GM23338 (cell line): ENCODE measurements around the gene ZSCAN25. TPM values are rescaled to one million over a fixed set of nuclear protein-coding genes. Genes with fewer than 3 reads are reported as not detected.

Experiments
- ATAC-seq: fragments of 200-7000 bp; cut with Tn5 transposase; 3 replicates; pipeline ENCODE4 v1.9.1; 2020
- DNase-seq: peaks from one replicate; pipeline ENCODE4 v3.0.0-alpha.2; 2015; ENCODE audit warnings: low spot score
- H2AFZ ChIP-seq: fragments of 200-600 bp; sonication (generic); 2 replicates; pipeline ENCODE4 v1.8.0; 2016; ENCODE audit warnings: antibody characterized with exemption, mild to moderate bottlenecking, moderate library complexity
- H3F3A ChIP-seq: fragments of 200-600 bp; sonication (generic); replicated peaks from 2 replicates; pipeline ENCODE4 v1.8.0; 2017; ENCODE audit warnings: antibody characterized with exemption, mixed run types, low read depth
- H3K27ac ChIP-seq: fragments of 200-600 bp; sonication (generic); 2 replicates; pipeline ENCODE4 v1.6.1; 2016; ENCODE audit warnings: low read depth
- H3K27me3 ChIP-seq: fragments of 200-600 bp; sonication (generic); 2 replicates; pipeline ENCODE4 v1.8.0; 2016; ENCODE audit warnings: mild to moderate bottlenecking, mixed run types, moderate library complexity; ENCODE audit not compliant: insufficient read depth
- H3K36me3 ChIP-seq: fragments of 200-600 bp; sonication (generic); 2 replicates; pipeline ENCODE4 v1.8.0; 2016; ENCODE audit warnings: mild to moderate bottlenecking; ENCODE audit not compliant: insufficient read depth
- H3K4me1 ChIP-seq: fragments of 200-600 bp; sonication (generic); 2 replicates; pipeline ENCODE4 v1.8.0; 2016; ENCODE audit warnings: mild to moderate bottlenecking, moderate library complexity; ENCODE audit not compliant: insufficient read depth
- H3K4me2 ChIP-seq: fragments of 200-600 bp; sonication (generic); 2 replicates; pipeline ENCODE4 v1.7.1; 2017; ENCODE audit warnings: mixed run types
- H3K4me3 ChIP-seq: fragments of 200-600 bp; sonication (generic); 2 replicates; pipeline ENCODE4 v1.6.1; 2016; ENCODE audit warnings: mixed run types
- H3K79me2 ChIP-seq: fragments of 200-600 bp; sonication (generic); replicated peaks from 2 replicates; pipeline ENCODE4 v1.8.0; 2017; ENCODE audit warnings: mild to moderate bottlenecking; ENCODE audit not compliant: insufficient read depth
- H3K9me2 ChIP-seq: fragments of 200-600 bp; sonication (generic); 2 replicates; pipeline ENCODE4 v1.8.0; 2017; ENCODE audit not compliant: insufficient read depth
- H4K20me1 ChIP-seq: fragments of 200-600 bp; sonication (generic); replicated peaks from 2 replicates; pipeline ENCODE4 v1.8.0; 2017; ENCODE audit warnings: mild to moderate bottlenecking; ENCODE audit not compliant: insufficient read depth
- H3K27ac Mint-ChIP-seq: 2 replicates; pipeline ENCODE4 v1.8.0; 2020; ENCODE audit warnings: inconsistent platforms, mild to moderate bottlenecking, moderate library complexity, mixed read lengths
- H3K27me3 Mint-ChIP-seq: 3 replicates; pipeline ENCODE4 v1.8.0; 2022; ENCODE audit warnings: low read depth, mild to moderate bottlenecking, moderate library complexity, mixed read lengths, inconsistent platforms; ENCODE audit not compliant: insufficient read depth, poor library complexity
- H3K36me3 Mint-ChIP-seq: 3 replicates; pipeline ENCODE4 v1.8.0; 2021; ENCODE audit warnings: low read depth, mild to moderate bottlenecking, inconsistent platforms, moderate library complexity, mixed read lengths
- H3K4me1 Mint-ChIP-seq: 3 replicates; pipeline ENCODE4 v1.8.0; 2020; ENCODE audit warnings: mild to moderate bottlenecking, inconsistent platforms, mixed read lengths
- H3K4me3 Mint-ChIP-seq: 3 replicates; pipeline ENCODE4 v1.8.0; 2021; ENCODE audit warnings: moderate library complexity, mild to moderate bottlenecking, inconsistent platforms, mixed read lengths
- H3K9me3 Mint-ChIP-seq: 3 replicates; pipeline ENCODE4 v1.8.0; 2020; ENCODE audit warnings: moderate library complexity, mild to moderate bottlenecking, inconsistent platforms, mixed read lengths
- CREB1 ChIP-seq: fragments of 250-450 bp; sonication (Bioruptor Pico); IDR thresholded peaks from 2 replicates; pipeline ENCODE4 v1.5.0; 2020; ENCODE audit warnings: low read depth, mild to moderate bottlenecking, moderate library complexity
- CTCF ChIP-seq, 2 experiments: fragments of 200-600 bp in 1 of 2; sonication (generic) in 1 of 2; conservative IDR thresholded peaks; 2 replicates each; pipeline versions ENCODE4 v1.5.1 to v1.6.1; 2016 to 2017; ENCODE audit warnings: antibody characterized with exemption in 2 of 2, low read depth in 2 of 2, mild to moderate bottlenecking in 2 of 2, moderate library complexity in 1 of 2
- ETS1 ChIP-seq: IDR thresholded peaks from 2 replicates; pipeline ENCODE4 v1.6.1; 2016; ENCODE audit warnings: antibody characterized with exemption
- EZH2 ChIP-seq: fragments of 200-600 bp; sonication (generic); IDR thresholded peaks from one replicate; pipeline ENCODE4 v1.8.0; 2017; ENCODE audit warnings: antibody characterized with exemption, mild to moderate bottlenecking, low read depth; ENCODE audit not compliant: unreplicated experiment
- EZH2phosphoT487 ChIP-seq: fragments of 200-600 bp; sonication (generic); IDR thresholded peaks from one replicate; pipeline ENCODE4 v1.8.1; 2018; ENCODE audit warnings: antibody characterized with exemption; ENCODE audit not compliant: unreplicated experiment
- JUNB ChIP-seq: IDR thresholded peaks from one replicate; pipeline ENCODE4 v1.6.1; 2016; ENCODE audit warnings: antibody characterized with exemption; ENCODE audit not compliant: unreplicated experiment
- NANOG ChIP-seq: IDR thresholded peaks from 2 replicates; pipeline ENCODE4 v1.6.1; 2016; ENCODE audit warnings: antibody characterized with exemption, borderline replicate concordance
- POLR2AphosphoS5 ChIP-seq: IDR thresholded peaks from 2 replicates; pipeline ENCODE4 v1.6.1; 2016; ENCODE audit warnings: antibody characterized with exemption, low read depth
- STAT1 ChIP-seq: IDR thresholded peaks from one replicate; pipeline ENCODE4 v1.6.1; 2016; ENCODE audit warnings: antibody characterized with exemption; ENCODE audit not compliant: unreplicated experiment
- ZNF114 ChIP-seq: fragments of 250-450 bp; sonication (Bioruptor Pico); IDR thresholded peaks from 2 replicates; pipeline ENCODE4 v1.5.0; 2020; ENCODE audit warnings: mild to moderate bottlenecking, moderate library complexity
- ZNF331 ChIP-seq: fragments of 250-450 bp; sonication (Bioruptor Pico); IDR thresholded peaks from 2 replicates; pipeline ENCODE4 v1.5.0; 2020; ENCODE audit warnings: low read depth, mild to moderate bottlenecking, moderate library complexity
- ZNF462 ChIP-seq: fragments of 250-450 bp; sonication (Bioruptor Pico); IDR thresholded peaks from 2 replicates; pipeline ENCODE4 v1.5.0; 2020; ENCODE audit warnings: mild to moderate bottlenecking, moderate library complexity
- polyA plus RNA-seq: library from polyadenylated mRNA; unstranded; fragments of >200 nt; fragmentation: Nextera tagmentation; extraction: Ambion mirVana; gene quantifications from 2 replicates; pipeline ENCODE4 v1.2.1, GENCODE V29; 2016
- total RNA-seq: library from RNA; depleted of rRNA; stranded (reverse); fragments of >200 nt; shearing (Covaris generic); gene quantifications from 2 replicates; pipeline ENCODE4 v1.2.3, GENCODE V29; 2014

Gene ZSCAN25
- total and polyA plus RNA-seq, 2 experiments from 2014 or later = 4.8 to 17.5 TPM

GRCh38 chr7:99677648-99678045, 60.9 kb downstream of the ZSCAN25 start:
- Histone ChIP-seq H4K20me1 (no peaks in the 10 kb centered on the region), H3K9me2 (no peaks in the 10 kb centered on the region), H3K27me3 (no peaks in the 10 kb centered on the region), H3F3A (no peaks in the 10 kb centered on the region), H3K27ac (no peak overlapping the region), H3K4me2 (no peak overlapping the region), H3K36me3 (no peaks in the 10 kb centered on the region), H3K4me3 (no peak overlapping the region), H2AFZ (no peak overlapping the region), H3K79me2 (no peaks in the 10 kb centered on the region), H3K4me1 (peaks cover 6% of the 10 kb centered on the region; the same call in 1 of the 2 replicates)
- Mint-ChIP-seq H3K4me1 (peaks cover 14% of the 10 kb centered on the region), H3K36me3 (peaks cover 6% of the 10 kb centered on the region; the same call in 1 of the 3 replicates), H3K27me3 (peaks cover 4% of the 10 kb centered on the region), H3K27ac (no peak overlapping the region), H3K9me3 (peaks cover 6% of the 10 kb centered on the region; the same call in 2 of the 3 replicates), H3K4me3 (no peak overlapping the region)
- ATAC-seq = no peak
- no peak for TF ChIP-seq ZNF114
- no peak for DNase-seq

GRCh38 chr7:99679032-99679399, 62.3 kb downstream of the ZSCAN25 start:
- Histone ChIP-seq H3F3A (no peaks in the 10 kb centered on the region), H3K79me2 (no peaks in the 10 kb centered on the region), H3K9me2 (0 out of 2 replicates have a peak, but pooled peaks cover 3% of the 10 kb centered on the region), H3K27me3 (no peaks in the 10 kb centered on the region), H3K4me2 (no peak overlapping the region), H3K4me1 (peaks cover 6% of the 10 kb centered on the region; the same call in 1 of the 2 replicates), H3K27ac (no peak overlapping the region), H3K36me3 (no peaks in the 10 kb centered on the region), H3K4me3 (no peak overlapping the region), H4K20me1 (no peaks in the 10 kb centered on the region), H2AFZ (no peak overlapping the region)
- Mint-ChIP-seq H3K27me3 (peaks cover 4% of the 10 kb centered on the region), H3K36me3 (peaks cover 6% of the 10 kb centered on the region; the same call in 1 of the 3 replicates), H3K9me3 (peaks cover 14% of the 10 kb centered on the region; the same call in 2 of the 3 replicates), H3K27ac (no peak overlapping the region), H3K4me3 (no peak overlapping the region), H3K4me1 (peaks cover 14% of the 10 kb centered on the region)
- ATAC-seq (no peak), DNase-seq (no peak)
- no peak for TF ChIP-seq CTCF (conservative IDR thresholded peaks at IDR 0.05; ENCODE audit: low read depth in 2 of 2)
- no peak for TF ChIP-seq NANOG
- no peak for TF ChIP-seq EZH2
- TF ChIP-seq ZNF331 (CRISPR knock-in tag) = no peak
- TF ChIP-seq EZH2phosphoT487 = no peak
- no peak for TF ChIP-seq ETS1
- no peak for TF ChIP-seq STAT1
- no peak for TF ChIP-seq ZNF462 (CRISPR knock-in tag)
- TF ChIP-seq JUNB = no peak
- TF ChIP-seq POLR2AphosphoS5 = no peak
- TF ChIP-seq ZNF114 = no peak
- TF ChIP-seq CREB1 = no peak
